BE2C (cell line): ENCODE measurements around the gene ABL2.
"Not testable (repeated sequence)": the region's sequence is repeated elsewhere in the genome, so short reads cannot be mapped to it uniquely, and the experiment has no call there.

Source experiments
- DNase-seq: peaks from one replicate; pipeline ENCODE4 v3.0.0-alpha.2; 2020
- H3K27me3 ChIP-seq: fragments of 250-450 bp; sonication (Bioruptor Pico); 2 replicates; pipeline ENCODE4 v1.5.1; 2020; ENCODE audit warnings: mild to moderate bottlenecking
- H3K36me3 ChIP-seq: fragments of 250-450 bp; sonication (Bioruptor Pico); 2 replicates; pipeline ENCODE4 v1.5.1; 2020; ENCODE audit warnings: mild to moderate bottlenecking
- H3K4me1 ChIP-seq: fragments of 250-450 bp; sonication (Bioruptor Pico); 2 replicates; pipeline ENCODE4 v1.5.1; 2020
- H3K4me3 ChIP-seq: 2 replicates; pipeline ENCODE4 v1.5.1; 2011; ENCODE audit warnings: low read depth, low read length
- H3K9me3 ChIP-seq: fragments of 250-450 bp; sonication (Bioruptor Pico); 2 replicates; pipeline ENCODE4 v1.5.1; 2020
- CTCF ChIP-seq: IDR thresholded peaks from 2 replicates; pipeline ENCODE4 v1.5.1; 2012; ENCODE audit warnings: mild to moderate bottlenecking, low read depth, low read length

ABL2 gene

DNA sequence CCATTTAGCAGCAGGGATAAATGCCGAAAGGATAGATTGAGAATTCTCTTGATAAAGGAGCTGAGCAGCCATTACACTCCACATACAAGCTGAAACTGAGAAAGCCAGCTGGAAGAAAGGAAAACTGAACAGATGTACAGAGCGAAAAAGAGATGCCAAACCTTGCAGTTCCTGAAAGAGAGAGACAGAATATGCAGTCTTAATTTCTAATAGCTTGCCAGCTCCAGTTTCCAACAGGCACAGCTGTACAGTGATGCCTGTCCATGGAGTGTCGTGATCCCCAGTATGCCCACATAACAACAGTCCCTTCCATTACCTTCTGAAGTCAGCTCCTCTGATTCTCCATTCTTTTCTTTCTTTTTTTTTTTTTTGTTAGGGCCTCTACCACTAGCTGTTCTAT lies 22.7 kb downstream of the ABL2 start:
- Histone ChIP-seq H3K4me3 (no peak overlapping the region), H3K4me1 (peaks cover 10% of the 10 kb centered on the region), H3K27me3 (no peaks in the 10 kb centered on the region), H3K9me3 (no peaks in the 10 kb centered on the region), H3K36me3 (no peaks in the 10 kb centered on the region)
- no peak for TF ChIP-seq CTCF
- no peak for DNase-seq

DNA sequence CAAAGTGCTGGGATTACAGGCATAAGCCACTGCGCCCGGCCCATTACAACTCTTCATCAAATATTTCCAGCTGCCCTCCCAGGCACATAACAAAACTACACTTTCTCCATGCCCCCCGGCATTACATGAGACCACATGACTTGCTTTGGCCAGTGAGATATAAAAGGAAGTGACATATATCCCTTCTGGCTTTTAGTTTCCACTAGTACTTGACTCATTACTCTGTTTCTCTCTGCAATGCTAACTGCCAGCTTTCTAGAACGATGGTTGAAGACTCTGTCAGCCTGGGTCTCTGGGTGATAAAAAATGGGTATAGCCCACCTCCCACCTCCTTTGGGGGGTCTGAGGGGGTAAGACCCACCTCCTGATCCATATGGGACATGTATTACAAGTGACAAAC lies 24.2 kb downstream of the ABL2 start:
- TF ChIP-seq CTCF, result no peak

GRCh38 chr1:179202161-179202560 lies 27.3 kb downstream of the ABL2 start:
- no peak overlapping the region for H3K4me3 ChIP-seq
- no peaks in the 10 kb centered on the region for H3K4me1 ChIP-seq
- DNase-seq, result no peak
- H3K27me3 ChIP-seq, result no peaks in the 10 kb centered on the region
- no peaks in the 10 kb centered on the region for H3K36me3 ChIP-seq
- no peak for TF ChIP-seq CTCF
- no peaks in the 10 kb centered on the region for H3K9me3 ChIP-seq

More for the DNA sequence above, 24.2 kb downstream of the ABL2 start:
- Histone ChIP-seq H3K9me3 (no peaks in the 10 kb centered on the region), H3K4me1 (peaks cover 10% of the 10 kb centered on the region), H3K27me3 (no peaks in the 10 kb centered on the region), H3K4me3 (no peak overlapping the region), H3K36me3 (no peaks in the 10 kb centered on the region)
- DNase-seq, result no peak

DNA sequence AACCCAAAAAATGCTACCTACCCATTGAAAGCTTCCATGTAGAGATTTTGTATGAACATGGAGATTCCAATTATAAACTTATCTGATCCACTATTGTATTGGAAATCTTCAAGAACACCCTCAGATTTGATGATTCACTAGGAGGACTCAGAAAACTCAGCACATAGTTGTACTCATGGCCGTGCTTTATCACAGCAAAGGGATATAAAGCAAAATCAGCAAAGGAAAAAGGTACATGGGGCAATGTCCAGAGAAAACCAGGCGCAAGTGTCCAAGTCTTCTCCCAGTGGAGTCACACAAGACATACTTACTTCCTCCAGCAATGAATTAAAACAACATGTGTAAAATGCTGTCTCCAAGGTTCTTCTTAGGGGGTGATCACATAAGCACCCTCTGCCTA lies 28.9 kb downstream of the ABL2 start:
- no peak for TF ChIP-seq CTCF
- DNase-seq, result no peak
- no peaks in the 10 kb centered on the region for H3K9me3 ChIP-seq
- H3K4me3 ChIP-seq, result no peak overlapping the region
- H3K36me3 ChIP-seq, result no peaks in the 10 kb centered on the region
- no peaks in the 10 kb centered on the region for H3K4me1 ChIP-seq
- no peaks in the 10 kb centered on the region for H3K27me3 ChIP-seq

GRCh38 chr1:179197690-179198297 lies 31.7 kb downstream of the ABL2 start:
- Histone ChIP-seq H3K36me3 (no peaks in the 10 kb centered on the region), H3K4me3 (no peak overlapping the region), H3K27me3 (no peaks in the 10 kb centered on the region), H3K9me3 (no peaks in the 10 kb centered on the region), H3K4me1 (no peaks in the 10 kb centered on the region)
- TF ChIP-seq CTCF, result no peak
- no peak for DNase-seq

DNA sequence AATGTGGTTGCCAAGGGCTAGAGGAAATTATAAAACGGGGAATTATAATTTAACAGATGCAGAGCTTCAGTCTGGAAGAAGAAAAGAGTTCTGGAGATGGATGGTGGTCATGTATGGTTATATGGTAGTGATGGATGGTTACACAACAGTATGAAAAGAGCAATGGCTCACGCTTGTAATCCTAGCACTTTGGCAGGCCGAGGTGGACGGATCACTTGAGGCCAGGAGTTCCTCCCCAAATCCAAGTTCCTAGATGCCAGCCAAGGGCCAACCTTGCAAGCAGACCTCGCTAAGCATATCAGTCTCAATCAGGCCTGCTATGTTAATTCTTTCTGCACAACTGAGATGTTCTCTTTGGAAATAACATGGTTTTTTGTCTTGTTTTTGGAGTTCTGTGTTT lies 33.6 kb downstream of the ABL2 start:
- DNase-seq, result not testable (repeated sequence)

GRCh38 chr1:179195376-179195775 lies 34.1 kb downstream of the ABL2 start:
- H3K36me3 ChIP-seq, result no peaks in the 10 kb centered on the region
- no peak for TF ChIP-seq CTCF
- no peaks in the 10 kb centered on the region; the same call in 1 of the 2 replicates for H3K4me1 ChIP-seq
- no peaks in the 10 kb centered on the region for H3K9me3 ChIP-seq
- DNase-seq, result no peak
- no peaks in the 10 kb centered on the region for H3K27me3 ChIP-seq
- no peak overlapping the region for H3K4me3 ChIP-seq

More for the DNA sequence above, 33.6 kb downstream of the ABL2 start:
- H3K36me3 ChIP-seq, H3K27me3 ChIP-seq, H3K4me3 ChIP-seq, H3K9me3 ChIP-seq, H3K4me1 ChIP-seq: not testable (repeated sequence)
